Stimulated activated CD8-positive, alpha-beta memory T cell treated with anti-CD3 and anti-CD28 coated beads, Interleukin-15, amount 100 ng/mL, for 1 hour (primary cell): ENCODE data around the gene ERCC1.
"Not testable (repeated sequence)": the region's sequence is repeated elsewhere in the genome, so short reads cannot be mapped to it uniquely, and the experiment has no call there.

Experiments
- DNase-seq: peaks from one replicate; pipeline ENCODE4 v3.0.0-alpha.2; 2020; ENCODE audit warnings: low read depth

Gene ERCC1

GRCh38 chr19:45455707-45456499 lies 32.2 kb upstream of the ERCC1 start:
- DNase-seq: no peak

GRCh38 chr19:45451850-45452387 lies 28.2 kb upstream of the ERCC1 start:
- no peak for DNase-seq

GRCh38 chr19:45451131-45451849 lies 27.6 kb upstream of the ERCC1 start:
- no peak for DNase-seq

GRCh38 chr19:45450012-45450333 lies 26.3 kb upstream of the ERCC1 start:
- no peak for DNase-seq

GRCh38 chr19:45448887-45449299 lies 25.2 kb upstream of the ERCC1 start:
- no peak for DNase-seq

- DNase-seq: no peak
These were observed 24.7 kb upstream of the ERCC1 start for GRCh38 chr19:45448425-45448756.

GRCh38 chr19:45446944-45447343 lies 23.2 kb upstream of the ERCC1 start:
- no peak for DNase-seq

GRCh38 chr19:45446295-45446694 lies 22.6 kb upstream of the ERCC1 start:
- no peak for DNase-seq

- DNase-seq: no peak
These were observed 21.4 kb upstream of the ERCC1 start for GRCh38 chr19:45445139-45445538.

- no peak for DNase-seq
These were observed 20.8 kb upstream of the ERCC1 start for GRCh38 chr19:45444318-45445041.

- no peak for DNase-seq
These were observed 20.0 kb upstream of the ERCC1 start for GRCh38 chr19:45443462-45444317.

GRCh38 chr19:45442778-45443461 lies 19.2 kb upstream of the ERCC1 start:
- no peak for DNase-seq

GRCh38 chr19:45442408-45442777 lies 18.7 kb upstream of the ERCC1 start:
- DNase-seq: no peak

GRCh38 chr19:45440873-45441654 lies 17.3 kb upstream of the ERCC1 start:
- DNase-seq: no peak

GRCh38 chr19:45440259-45440638 lies 16.5 kb upstream of the ERCC1 start:
- no peak for DNase-seq

GRCh38 chr19:45439569-45440258 lies 16.0 kb upstream of the ERCC1 start:
- DNase-seq: peak; percentile 61

GRCh38 chr19:45439190-45439568 lies 15.5 kb upstream of the ERCC1 start:
- no peak for DNase-seq

GRCh38 chr19:45437328-45437727 lies 13.6 kb upstream of the ERCC1 start:
- DNase-seq: no peak

- DNase-seq: not testable (repeated sequence)
These were observed 8.8 kb upstream of the ERCC1 start for GRCh38 chr19:45432543-45432942.

GRCh38 chr19:45431008-45431407 lies 7.3 kb upstream of the ERCC1 start:
- not testable (repeated sequence) for DNase-seq
